Lung (tissue), 16 donors: ENCODE data around the gene ATP11B. TPM values are rescaled to one million over a fixed set of nuclear protein-coding genes. Genes with fewer than 3 reads are reported as not detected.

Source experiments
- ATAC-seq: fragments of 200-7000 bp; cut with Tn5 transposase; one replicate; pipeline ENCODE4 v1.9.1; 2020; ENCODE audit warnings: moderate number of reproducible peaks; ENCODE audit not compliant: insufficient read depth, low FRiP score
- DNase-seq, 3 donors: peaks; one replicate each; pipeline ENCODE4 v3.0.0-alpha.2; 2013 to 2017
- H3K27ac ChIP-seq, 2 donors: one replicate each; pipeline ENCODE4 v1.5.1; 2013; ENCODE audit warnings: mild to moderate bottlenecking in 2 of 2, moderate library complexity in 2 of 2, control low read depth in 1 of 2, inconsistent platforms in 1 of 2, low read depth in 1 of 2, low read length in 1 of 2
- H3K27me3 ChIP-seq, 3 donors: one replicate each; pipeline ENCODE4 v1.5.1; 2013; ENCODE audit warnings: low read length in 2 of 3; ENCODE audit not compliant: control insufficient read depth in 3 of 3, insufficient read depth in 3 of 3
- H3K36me3 ChIP-seq, 4 donors: one replicate each; pipeline ENCODE4 v1.5.1; 2013; ENCODE audit warnings: low read length in 4 of 4, mild to moderate bottlenecking in 1 of 4, moderate library complexity in 1 of 4; ENCODE audit not compliant: control insufficient read depth in 4 of 4, insufficient read depth in 4 of 4
- H3K4me1 ChIP-seq, 5 donors: one replicate each; pipeline ENCODE4 v1.5.1; 2013; ENCODE audit warnings: low read length in 5 of 5, mild to moderate bottlenecking in 2 of 5, moderate library complexity in 1 of 5; ENCODE audit not compliant: control insufficient read depth in 5 of 5, insufficient read depth in 5 of 5
- H3K4me3 ChIP-seq: one replicate; pipeline ENCODE4 v1.5.1; 2013; ENCODE audit warnings: mild to moderate bottlenecking, control low read depth, moderate library complexity
- H3K9ac ChIP-seq, 2 donors: one replicate each; pipeline ENCODE4 v1.5.1; 2013; ENCODE audit warnings: low read length in 2 of 2, control low read depth in 1 of 2; ENCODE audit not compliant: insufficient read depth in 1 of 2
- H3K9me3 ChIP-seq, 4 donors: one replicate each; pipeline ENCODE4 v1.5.1; 2013; ENCODE audit warnings: low read length in 3 of 4, mild to moderate bottlenecking in 1 of 4, moderate library complexity in 1 of 4; ENCODE audit not compliant: control insufficient read depth in 4 of 4, insufficient read depth in 3 of 4
- WGBS, 2 donors: extraction: QIAGEN DNeasy Blood & Tissue Kit; methylation state at CpG; one replicate each; pipeline ENCODE4 v1.1.7; 2013; 5-methylcytosine and 5-hydroxymethylcytosine counted together
- long read RNA-seq, 5 donors: transcript quantifications; one replicate each; lab custom pipeline, GENCODE V29; 2026
- polyA plus RNA-seq, 2 donors: library from polyadenylated mRNA; stranded (reverse); fragments of 200-250 nt; gene quantifications; one replicate each; pipeline ENCODE4 v1.2.1, GENCODE V29; 2013
- total RNA-seq, 2 donors: library from RNA; depleted of rRNA in 1 of 2; stranded (reverse); fragments of >200 nt in 1 of 2; gene quantifications; one replicate each; pipeline ENCODE4 v1.2.1, GENCODE V29; 2014 to 2021
- TF ChIP-seq, protein P1 (sequence below): IDR thresholded peaks from 2 replicates; pipeline ENCODE4 v1.5.1; 2012; ENCODE audit warnings: mild to moderate bottlenecking; ENCODE audit errors: control extremely low read depth, extremely low read depth
- donor health status: control.
- donor health status: control.
- donor health status: Bipolar disorder and iron deficiency.
- donor health status: healthy.
- donor health status: DM: yes; HTN: yes; CAD: no.

The ATP11B gene
- total RNA-seq, result 100 to 1,000 TPM in 1 of 2 donors, 10 to 100 TPM in 1; 55.0 to 111 TPM
- 10 to 100 TPM in 1 of 2 donors, 1 to 10 TPM in 1; 8.3 to 24.3 TPM for polyA plus RNA-seq
- long read RNA-seq, donor 1, full-length matches to known transcripts, result 2 of 2 reads
- long read RNA-seq, donor 1, partial matches to known transcripts, result 0 of 2 reads
- long read RNA-seq, donor 1, other reads (novel, unspliced or antisense), result 0 of 2 reads
- long read RNA-seq, donor 2, result 0 reads
- long read RNA-seq, donor 3, result 0 reads
- long read RNA-seq, donor 4, partial matches to known transcripts, result 12 of 14 reads
- long read RNA-seq, donor 4, other reads (novel, unspliced or antisense), result 0 of 14 reads
- long read RNA-seq, donor 5, full-length matches to known transcripts, result 1 of 11 reads
- long read RNA-seq, donor 5, partial matches to known transcripts, result 10 of 11 reads
- long read RNA-seq, donor 5, other reads (novel, unspliced or antisense), result 0 of 11 reads

- 1% methylated on average over 68 to 74 of the region's 74 CpGs for WGBS, 2 donors
- DNase-seq (peak; percentile 83 to 86 (median 85)), ATAC-seq (peak; percentile 89)
- peaks cover 0 to 20% (median 0%) of the 10 kb centered on the region in 5 donors for H3K4me1 ChIP-seq
- peak within 1 kb of the TSS; percentile 97 for H3K27ac ChIP-seq
- H3K36me3 ChIP-seq, result no peaks in the 10 kb centered on the region
- H3K9ac ChIP-seq, result peak within 1 kb of the TSS; percentile 98
- H3K27me3 ChIP-seq, result no peaks in the 10 kb centered on the region
- TF ChIP-seq, protein P1, sequence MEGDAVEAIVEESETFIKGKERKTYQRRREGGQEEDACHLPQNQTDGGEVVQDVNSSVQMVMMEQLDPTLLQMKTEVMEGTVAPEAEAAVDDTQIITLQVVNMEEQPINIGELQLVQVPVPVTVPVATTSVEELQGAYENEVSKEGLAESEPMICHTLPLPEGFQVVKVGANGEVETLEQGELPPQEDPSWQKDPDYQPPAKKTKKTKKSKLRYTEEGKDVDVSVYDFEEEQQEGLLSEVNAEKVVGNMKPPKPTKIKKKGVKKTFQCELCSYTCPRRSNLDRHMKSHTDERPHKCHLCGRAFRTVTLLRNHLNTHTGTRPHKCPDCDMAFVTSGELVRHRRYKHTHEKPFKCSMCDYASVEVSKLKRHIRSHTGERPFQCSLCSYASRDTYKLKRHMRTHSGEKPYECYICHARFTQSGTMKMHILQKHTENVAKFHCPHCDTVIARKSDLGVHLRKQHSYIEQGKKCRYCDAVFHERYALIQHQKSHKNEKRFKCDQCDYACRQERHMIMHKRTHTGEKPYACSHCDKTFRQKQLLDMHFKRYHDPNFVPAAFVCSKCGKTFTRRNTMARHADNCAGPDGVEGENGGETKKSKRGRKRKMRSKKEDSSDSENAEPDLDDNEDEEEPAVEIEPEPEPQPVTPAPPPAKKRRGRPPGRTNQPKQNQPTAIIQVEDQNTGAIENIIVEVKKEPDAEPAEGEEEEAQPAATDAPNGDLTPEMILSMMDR, result no peak
- H3K9me3 ChIP-seq, result no peaks in the 10 kb centered on the region
- peak within 1 kb of the TSS; percentile 80 for H3K4me3 ChIP-seq
Measured at GRCh38 chr3:182792901-182793662, at the start of gene ATP11B. Gene ATP11B, plus strand, starts transcription at chr3:182793504. Its CDS starts 256 bp downstream, at chr3:182793760.

GRCh38 chr3:182746959-182747358 lies 46.3 kb upstream of the ATP11B start:
- no peaks in the 10 kb centered on the region for H3K36me3 ChIP-seq
- no peak for DNase-seq

GRCh38 chr3:182755308-182755707 lies 38.0 kb upstream of the ATP11B start:
- Histone ChIP-seq H3K4me3 (no peak overlapping the region), H3K36me3 (no peaks in the 10 kb centered on the region), H3K9ac (no peak overlapping the region), H3K27me3 (no peaks in the 10 kb centered on the region), H3K27ac (no peak overlapping the region), H3K9me3 (peaks cover 0 to 5% (median 3%) of the 10 kb centered on the region in 4 donors), H3K4me1 (peaks cover 0 to 5% (median 0%) of the 10 kb centered on the region in 5 donors)
- no peak for DNase-seq
- TF ChIP-seq, protein P1, result no peak
- ATAC-seq, result no peak

More at GRCh38 chr3:182746959-182747358, 46.3 kb upstream of the ATP11B start:
- Histone ChIP-seq H3K27ac (no peak overlapping the region), H3K4me1 (no peaks in the 10 kb centered on the region), H3K9ac (no peak overlapping the region), H3K9me3 (peaks cover 0 to 2% (median 1%) of the 10 kb centered on the region in 4 donors), H3K27me3 (no peaks in the 10 kb centered on the region), H3K4me3 (no peak overlapping the region)
- TF ChIP-seq, protein P1, result no peak
- ATAC-seq, result no peak
- 43 to 51% methylated on average over 3 of the region's 3 CpGs for WGBS, 2 donors
